Measurements from ENCODE around the gene CTNNA2. TPM values are rescaled to one million over a fixed set of nuclear protein-coding genes. Genes with fewer than 3 reads are reported as not detected.
A peak's percentile ranks its signal among the peaks of the same experiment; 100 is the strongest.

Gene CTNNA2
- total RNA-seq, 1 donor from 2014 or later, result 3.5 TPM

- no peaks in the 10 kb centered on the region for H3K27me3 ChIP-seq (ENCODE audit: control insufficient read depth, insufficient read depth, low read length)
- no peak overlapping the region for H3K4me3 ChIP-seq (ENCODE audit: low read depth, low read length)
- DNase-seq (ENCODE audit: low read depth), result no peak
- H3K36me3 ChIP-seq (ENCODE audit: control insufficient read depth, insufficient read depth, low read length), result no peaks in the 10 kb centered on the region
- peak; percentile 80 for TF ChIP-seq CTCF (IDR thresholded peaks at IDR 0.05; ENCODE audit: insufficient read depth, low read length, poor library complexity, severe bottlenecking)
Observed at GRCh38 chr2:80238692-80239469, 726.0 kb downstream of the CTNNA2 start.

GRCh38 chr2:80242355-80242910, 729.6 kb downstream of the CTNNA2 start:
- H3K4me3 ChIP-seq (ENCODE audit: low read depth, low read length), result no peak overlapping the region
- no peak for TF ChIP-seq CTCF (IDR thresholded peaks at IDR 0.05; ENCODE audit: insufficient read depth, low read length, poor library complexity, severe bottlenecking)
- DNase-seq (ENCODE audit: low read depth), result no peak
- H3K36me3 ChIP-seq (ENCODE audit: control insufficient read depth, insufficient read depth, low read length), result no peaks in the 10 kb centered on the region
- H3K27me3 ChIP-seq (ENCODE audit: control insufficient read depth, insufficient read depth, low read length), result no peaks in the 10 kb centered on the region

GRCh38 chr2:80244905-80245584, 732.2 kb downstream of the CTNNA2 start:
- H3K4me3 ChIP-seq (ENCODE audit: low read depth, low read length), result no peak overlapping the region
- no peak for TF ChIP-seq CTCF (IDR thresholded peaks at IDR 0.05; ENCODE audit: insufficient read depth, low read length, poor library complexity, severe bottlenecking)
- H3K36me3 ChIP-seq (ENCODE audit: control insufficient read depth, insufficient read depth, low read length), result no peaks in the 10 kb centered on the region
- H3K27me3 ChIP-seq (ENCODE audit: control insufficient read depth, insufficient read depth, low read length), result no peaks in the 10 kb centered on the region
- no peak for DNase-seq (ENCODE audit: low read depth)

- Histone ChIP-seq H3K36me3 (ENCODE audit: control insufficient read depth, insufficient read depth, low read length) (no peaks in the 10 kb centered on the region), H3K27me3 (ENCODE audit: control insufficient read depth, insufficient read depth, low read length) (no peaks in the 10 kb centered on the region)
- no peak for TF ChIP-seq CTCF (IDR thresholded peaks at IDR 0.05; ENCODE audit: insufficient read depth, low read length, poor library complexity, severe bottlenecking)
Observed at GRCh38 chr2:80246534-80246933, 733.7 kb downstream of the CTNNA2 start.

GRCh38 chr2:80247339-80247738, 734.5 kb downstream of the CTNNA2 start:
- Histone ChIP-seq H3K36me3 (ENCODE audit: control insufficient read depth, insufficient read depth, low read length) (no peaks in the 10 kb centered on the region), H3K4me3 (ENCODE audit: low read depth, low read length) (no peak overlapping the region), H3K27me3 (ENCODE audit: control insufficient read depth, insufficient read depth, low read length) (no peaks in the 10 kb centered on the region)
- no peak for DNase-seq (ENCODE audit: low read depth)
- no peak for TF ChIP-seq CTCF (IDR thresholded peaks at IDR 0.05; ENCODE audit: insufficient read depth, low read length, poor library complexity, severe bottlenecking)

More at GRCh38 chr2:80246534-80246933, 733.7 kb downstream of the CTNNA2 start:
- H3K4me3 ChIP-seq (ENCODE audit: low read depth, low read length), result no peak overlapping the region
- DNase-seq (ENCODE audit: low read depth), result no peak
